Vagina (tissue), 2 donors: Measurements from ENCODE around the gene FOXD3.

Experiments
- POLR2A ChIP-seq, 2 donors: fragments of 450-650 bp; IDR thresholded peaks; one replicate each; pipeline ENCODE4 v1.6.1; 2017; ENCODE audit warnings: antibody characterized with exemption in 2 of 2, mild to moderate bottlenecking in 2 of 2, moderate library complexity in 2 of 2
- TF ChIP-seq, protein P1 (sequence below), 3 experiments: fragments of 450-650 bp in 2 of 3; fragments of 200-600 bp in 1 of 3; sonication (generic) in 1 of 3; IDR thresholded peaks; one replicate each; pipeline ENCODE4 v1.5.1; 2017 to 2019; ENCODE audit warnings: antibody characterized with exemption in 3 of 3, mild to moderate bottlenecking in 2 of 3, moderate library complexity in 2 of 3

- TF ChIP-seq POLR2A (IDR thresholded peaks at IDR 0.05), result no peak
- TF ChIP-seq, protein P1, sequence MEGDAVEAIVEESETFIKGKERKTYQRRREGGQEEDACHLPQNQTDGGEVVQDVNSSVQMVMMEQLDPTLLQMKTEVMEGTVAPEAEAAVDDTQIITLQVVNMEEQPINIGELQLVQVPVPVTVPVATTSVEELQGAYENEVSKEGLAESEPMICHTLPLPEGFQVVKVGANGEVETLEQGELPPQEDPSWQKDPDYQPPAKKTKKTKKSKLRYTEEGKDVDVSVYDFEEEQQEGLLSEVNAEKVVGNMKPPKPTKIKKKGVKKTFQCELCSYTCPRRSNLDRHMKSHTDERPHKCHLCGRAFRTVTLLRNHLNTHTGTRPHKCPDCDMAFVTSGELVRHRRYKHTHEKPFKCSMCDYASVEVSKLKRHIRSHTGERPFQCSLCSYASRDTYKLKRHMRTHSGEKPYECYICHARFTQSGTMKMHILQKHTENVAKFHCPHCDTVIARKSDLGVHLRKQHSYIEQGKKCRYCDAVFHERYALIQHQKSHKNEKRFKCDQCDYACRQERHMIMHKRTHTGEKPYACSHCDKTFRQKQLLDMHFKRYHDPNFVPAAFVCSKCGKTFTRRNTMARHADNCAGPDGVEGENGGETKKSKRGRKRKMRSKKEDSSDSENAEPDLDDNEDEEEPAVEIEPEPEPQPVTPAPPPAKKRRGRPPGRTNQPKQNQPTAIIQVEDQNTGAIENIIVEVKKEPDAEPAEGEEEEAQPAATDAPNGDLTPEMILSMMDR (IDR thresholded peaks at IDR 0.05), result no peak
These were observed 40.6 kb downstream of the FOXD3 start for GRCh38 chr1:63363014-63363413.
